GM10266 (cell line): Measurements from ENCODE around the gene TBC1D23.
A peak's percentile ranks its signal among the peaks of the same experiment; 100 is the strongest.

Source experiments
- DNase-seq: peaks from one replicate; pipeline ENCODE4 v3.0.0; 2012; ENCODE audit errors: extremely low spot score
- CTCF ChIP-seq: IDR thresholded peaks from 2 replicates; pipeline ENCODE4 v1.5.1; 2012; ENCODE audit warnings: mild to moderate bottlenecking, low read depth; ENCODE audit not compliant: control insufficient read depth, insufficient read depth; ENCODE audit errors: missing control alignments

TBC1D23 gene

GRCh38 chr3:100260685-100261484 lies at the start of gene TBC1D23:
Gene TBC1D23 (plus strand): TSS chr3:100260992. CDS start chr3:100261019, 27 bp downstream.
- no peak for TF ChIP-seq CTCF
- peak; percentile 92 for DNase-seq

GRCh38 chr3:100213891-100214573 lies 46.8 kb upstream of the TBC1D23 start:
- DNase-seq = no peak
- TF ChIP-seq CTCF = no peak

GRCh38 chr3:100214574-100214964 lies 46.2 kb upstream of the TBC1D23 start:
- no peak for TF ChIP-seq CTCF
- DNase-seq = no peak

GRCh38 chr3:100216713-100217112 lies 44.1 kb upstream of the TBC1D23 start:
- TF ChIP-seq CTCF = no peak
- no peak for DNase-seq

GRCh38 chr3:100221159-100221558 lies 39.6 kb upstream of the TBC1D23 start:
- DNase-seq = no peak
- TF ChIP-seq CTCF = no peak

- no peak for TF ChIP-seq CTCF
- DNase-seq = no peak
These were observed 35.6 kb upstream of the TBC1D23 start for GRCh38 chr3:100225193-100225592.

- no peak for DNase-seq
- TF ChIP-seq CTCF = no peak
These were observed 34.9 kb upstream of the TBC1D23 start for GRCh38 chr3:100225883-100226282.
